ENCODE data around the gene RNF141.

RNF141 gene

DNA sequence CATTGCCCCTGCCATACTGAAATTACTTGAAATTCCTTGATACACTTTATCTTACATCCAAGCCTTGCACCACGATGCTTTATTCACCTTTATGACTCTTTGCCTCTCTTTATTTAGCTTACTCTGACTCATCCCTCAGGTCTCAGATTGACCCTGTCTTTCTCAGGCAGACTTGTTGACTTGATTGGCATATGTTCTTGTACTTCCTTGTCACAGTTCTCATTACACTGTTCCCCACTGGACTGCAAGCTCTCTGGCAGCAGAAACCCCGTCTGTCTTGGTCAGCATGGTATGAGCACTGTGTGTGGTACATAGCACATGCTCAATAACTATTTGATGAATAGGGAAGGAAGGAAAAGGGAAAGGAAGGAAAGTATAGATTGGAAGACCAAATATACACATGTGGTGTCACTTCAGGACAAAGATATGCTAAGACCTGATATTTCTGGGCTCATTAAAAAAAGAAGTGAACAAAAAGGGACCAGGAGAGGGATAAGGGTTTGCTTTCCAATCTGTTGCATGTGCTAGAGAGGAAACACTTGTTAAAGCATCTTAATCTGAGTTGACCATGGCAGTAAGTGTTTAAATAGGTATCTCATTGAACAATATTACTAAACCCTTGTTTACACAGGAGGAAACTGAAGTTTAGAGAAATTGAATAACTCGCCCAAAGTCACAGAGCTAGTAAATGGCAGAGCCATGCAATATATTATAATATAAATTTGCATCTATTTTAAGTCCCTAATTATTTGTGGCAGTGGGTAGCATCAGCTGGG is 20.2 kb upstream of the RNF141 start:
- no peak for DNase-seq (ENCODE audit: low read depth)

DNA sequence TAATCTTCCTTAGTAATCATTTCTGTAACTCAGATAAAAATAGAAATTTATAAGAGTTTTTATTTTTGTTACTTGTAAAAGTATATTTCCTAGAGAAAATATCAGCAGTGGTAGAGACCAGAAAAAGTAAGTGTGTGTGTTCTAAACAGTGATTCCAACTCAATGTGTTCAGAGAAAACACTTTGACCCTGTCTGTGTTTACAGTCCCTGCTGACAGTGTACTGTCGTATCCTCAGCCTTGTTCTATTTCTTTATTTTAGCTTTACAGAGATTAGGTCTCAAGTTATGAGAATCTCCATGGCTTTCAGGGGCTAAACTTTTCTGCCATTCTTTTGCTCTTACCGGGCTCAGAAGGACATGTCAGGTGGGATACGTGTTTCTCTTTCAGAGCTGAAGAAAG is 17.3 kb upstream of the RNF141 start:
- DNase-seq (ENCODE audit: low read depth): no peak

DNA sequence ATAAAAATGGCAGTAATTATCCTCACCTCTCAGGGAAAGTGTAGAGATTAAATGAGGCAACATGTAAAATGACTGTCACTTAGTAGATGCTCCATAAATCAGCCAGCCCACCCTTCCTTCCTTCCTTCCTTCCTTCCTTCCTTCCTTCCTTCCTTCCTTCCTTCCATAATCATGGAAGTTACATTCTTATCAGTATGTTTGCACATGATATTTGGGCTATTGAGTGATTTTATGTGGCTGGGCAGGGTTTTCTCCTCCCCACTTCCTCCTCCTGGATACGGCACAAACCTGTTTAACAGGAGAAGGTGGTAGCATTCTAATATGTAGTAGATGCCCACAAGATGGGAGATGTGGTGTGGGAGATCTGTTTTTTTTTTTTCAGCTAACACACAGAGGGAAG is 15.6 kb upstream of the RNF141 start:
- DNase-seq (ENCODE audit: low read depth): no peak

DNA sequence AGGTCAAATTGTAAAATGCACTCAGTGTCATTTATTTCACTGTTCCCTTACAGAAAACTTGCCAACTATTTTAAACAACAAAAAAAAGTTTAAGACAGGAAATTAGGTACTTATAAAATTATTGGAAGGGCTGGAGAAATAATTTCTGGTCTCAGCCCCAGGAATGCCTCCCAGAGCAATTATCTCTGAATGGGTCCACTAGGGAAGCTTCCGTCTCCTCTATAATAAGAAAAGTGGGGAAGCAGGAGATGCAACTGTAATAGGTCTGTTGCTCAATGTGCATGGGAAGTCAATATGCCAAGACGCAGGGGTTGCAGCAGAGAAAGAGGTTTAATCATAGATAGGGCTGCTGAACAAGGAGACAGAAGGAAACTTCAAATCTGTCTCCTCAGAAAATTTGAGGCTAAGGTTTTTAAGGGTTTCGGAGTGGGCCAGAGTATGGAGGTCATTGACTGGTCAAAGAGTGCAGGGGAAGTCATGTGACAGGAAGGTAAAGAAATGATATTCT is 10.9 kb upstream of the RNF141 start:
- no peak for DNase-seq (ENCODE audit: low read depth)

DNA sequence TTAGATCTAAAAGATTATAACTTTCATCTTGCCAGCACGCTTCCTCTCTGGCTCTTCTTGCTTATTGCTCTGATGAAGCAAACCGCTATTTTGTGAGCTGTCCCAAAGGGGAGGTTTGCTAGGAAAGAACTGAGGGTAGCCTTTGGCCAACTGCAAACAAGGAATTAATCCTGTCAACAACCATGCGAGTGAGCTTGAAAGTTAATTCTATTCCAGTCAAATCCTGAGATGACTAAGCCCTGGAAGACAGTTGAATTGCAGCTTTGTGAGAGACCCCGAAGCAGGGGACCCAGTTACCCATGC is 10.3 kb upstream of the RNF141 start:
- DNase-seq (ENCODE audit: low read depth): no peak

DNA sequence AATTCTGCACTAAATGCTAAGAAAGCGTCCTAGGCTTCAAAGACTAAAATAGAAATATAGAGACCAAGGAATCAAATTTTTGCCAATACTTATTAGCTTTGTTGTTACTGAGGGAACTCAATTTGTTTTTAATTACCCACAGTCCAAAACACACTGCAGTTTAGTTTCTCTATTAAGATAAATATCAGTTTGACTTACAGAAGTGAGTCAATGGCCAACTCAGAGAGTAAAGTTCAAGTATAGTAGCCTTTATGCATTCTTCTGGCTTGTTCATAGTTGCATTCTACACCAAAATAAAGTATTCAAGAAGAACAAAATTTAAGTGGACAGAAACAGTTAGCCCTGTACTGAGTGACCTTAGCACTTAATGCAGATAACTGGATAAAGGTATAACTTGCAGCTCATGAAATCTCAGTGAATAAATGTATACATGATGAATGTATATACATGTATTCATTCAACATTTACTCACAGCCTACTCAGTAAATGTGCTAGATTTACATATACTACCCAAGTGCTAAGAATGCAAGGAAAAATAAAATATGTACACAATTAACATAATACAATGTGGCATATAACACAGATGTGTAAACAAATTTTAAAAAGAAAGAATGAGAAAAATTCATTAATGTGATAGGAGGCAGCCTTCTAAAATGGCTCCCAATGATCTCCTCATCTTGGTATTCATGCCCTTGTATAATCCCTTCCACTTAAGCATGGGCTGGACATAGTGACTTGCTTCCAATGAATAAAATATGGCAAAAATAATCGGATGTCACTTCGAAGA is 9.7 kb upstream of the RNF141 start:
- no peak for DNase-seq (ENCODE audit: low read depth)

DNA sequence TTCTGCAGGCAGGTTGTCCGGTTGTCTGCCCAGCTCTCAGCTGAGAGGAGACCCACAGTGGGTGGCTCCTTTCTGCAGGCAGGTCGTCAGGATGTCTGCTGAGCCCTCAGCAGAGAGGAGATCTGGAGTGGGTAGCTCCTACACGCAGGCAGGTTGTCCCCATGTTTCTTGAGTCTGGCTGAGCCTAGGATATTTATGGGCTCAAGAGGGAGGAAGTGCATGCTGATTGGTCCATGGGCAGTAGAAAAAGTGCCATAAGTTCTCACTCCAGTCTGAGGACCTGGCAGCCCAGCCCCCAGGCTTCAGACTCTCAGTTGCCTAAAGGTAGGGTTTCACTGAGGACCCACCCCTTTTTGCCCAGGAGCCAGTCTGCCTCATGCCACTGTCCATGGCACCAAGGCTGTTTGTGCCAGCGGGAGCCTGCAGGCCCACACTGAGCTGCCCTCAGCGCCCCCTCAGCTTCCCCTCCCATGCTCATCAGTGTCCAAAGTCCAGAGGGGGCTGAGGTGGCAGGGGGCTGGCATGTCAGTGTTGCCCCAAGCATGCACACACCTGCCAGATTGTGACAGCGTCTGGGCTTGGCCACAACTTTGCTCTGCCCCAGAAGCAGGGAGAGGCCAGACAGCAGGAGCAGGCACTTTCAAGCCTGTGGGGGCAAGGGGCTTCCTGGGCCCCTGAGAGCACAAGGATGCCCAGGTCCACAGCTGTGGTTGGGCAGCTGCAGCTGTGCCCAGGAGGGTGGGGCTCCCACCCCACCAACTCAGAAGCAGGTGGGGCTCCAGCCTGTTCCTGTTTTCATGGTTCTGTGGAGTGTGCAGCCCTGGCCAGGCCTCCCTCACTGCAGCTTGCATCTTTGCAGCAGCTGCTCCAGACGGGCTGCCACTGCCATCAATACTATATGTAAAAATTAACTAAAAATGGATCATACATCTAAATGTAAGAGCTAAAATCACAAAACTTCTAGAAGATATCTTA is 3.8 kb upstream of the RNF141 start:
- DNase-seq (ENCODE audit: low read depth): no peak

DNA sequence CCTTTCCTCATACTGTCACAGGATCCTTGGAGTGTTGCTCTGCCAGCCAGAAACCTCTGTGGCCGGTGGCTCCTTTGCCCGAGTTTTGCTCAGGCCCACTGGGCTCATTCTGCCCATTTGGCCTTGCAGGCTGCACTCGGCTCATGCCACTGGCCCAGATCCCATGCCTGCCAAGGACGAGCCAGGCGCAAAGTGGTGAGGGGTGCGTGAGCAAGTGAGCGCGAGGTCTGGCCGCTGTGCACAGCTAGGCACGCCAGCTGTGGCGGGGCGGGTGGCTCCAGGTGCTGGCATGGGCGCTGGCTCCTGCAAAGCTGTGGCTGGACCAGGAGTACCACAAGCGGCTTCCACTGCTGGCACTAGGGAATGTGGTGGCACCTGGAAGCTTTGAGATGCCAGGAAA is 2.8 kb upstream of the RNF141 start:
- no peak for DNase-seq (ENCODE audit: low read depth)

DNA sequence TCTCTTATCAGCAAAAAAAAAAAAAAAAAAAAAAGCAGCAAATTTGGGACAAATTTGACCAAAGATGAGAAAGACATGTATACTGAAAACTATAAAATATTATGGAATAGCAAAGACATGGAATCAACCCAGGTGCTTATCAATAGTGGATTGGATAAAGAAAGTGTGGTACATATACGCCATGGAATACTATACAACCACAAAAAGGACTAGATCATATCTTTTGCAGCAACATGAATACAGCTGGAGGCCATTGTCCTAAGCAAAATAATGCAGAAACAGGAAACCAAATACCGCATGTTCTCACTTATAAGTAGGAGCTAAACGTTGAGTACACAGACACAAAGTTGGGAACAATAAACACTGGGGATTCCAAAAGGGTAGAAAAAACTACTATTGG is 1.8 kb upstream of the RNF141 start:
- DNase-seq (ENCODE audit: low read depth): no peak

DNA sequence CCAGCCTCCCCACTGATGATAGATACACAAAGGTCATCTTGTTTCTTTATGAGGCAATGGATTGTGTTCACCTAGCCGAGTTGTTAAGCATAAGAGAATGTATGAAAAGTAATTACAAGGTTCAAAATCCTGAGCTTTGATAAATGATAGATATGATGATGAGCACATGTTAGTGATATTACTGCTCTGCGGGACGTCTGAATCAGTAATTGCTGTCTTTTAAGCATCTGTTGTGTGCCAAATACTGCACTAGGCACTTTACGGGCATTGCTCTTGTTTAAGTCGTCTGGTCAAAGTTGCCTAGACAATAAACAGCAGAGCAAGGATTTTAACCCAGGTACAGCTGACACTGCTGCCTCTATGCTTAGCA is 559 bp upstream of the RNF141 start:
- no peak for DNase-seq (ENCODE audit: low read depth)

DNA sequence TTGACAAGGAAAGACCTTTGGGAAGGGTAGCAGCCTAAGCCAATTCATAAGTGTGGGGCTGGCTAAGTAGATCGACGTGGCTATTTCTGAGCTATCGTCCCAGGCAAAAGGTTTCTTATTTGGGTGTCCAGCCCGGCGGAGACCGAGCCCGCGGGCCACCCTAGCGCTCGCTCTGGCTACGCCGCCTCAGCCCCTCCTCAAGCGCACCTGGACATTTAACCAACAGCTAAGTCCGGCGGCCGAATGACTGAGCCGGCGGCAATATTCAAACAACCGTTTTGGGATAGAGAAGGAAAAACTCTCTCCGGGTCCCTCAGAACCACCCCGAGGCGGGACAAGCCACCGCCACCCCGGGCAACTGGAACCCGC is 457 bp downstream of the RNF141 start:
- no peak for DNase-seq (ENCODE audit: low read depth)

DNA sequence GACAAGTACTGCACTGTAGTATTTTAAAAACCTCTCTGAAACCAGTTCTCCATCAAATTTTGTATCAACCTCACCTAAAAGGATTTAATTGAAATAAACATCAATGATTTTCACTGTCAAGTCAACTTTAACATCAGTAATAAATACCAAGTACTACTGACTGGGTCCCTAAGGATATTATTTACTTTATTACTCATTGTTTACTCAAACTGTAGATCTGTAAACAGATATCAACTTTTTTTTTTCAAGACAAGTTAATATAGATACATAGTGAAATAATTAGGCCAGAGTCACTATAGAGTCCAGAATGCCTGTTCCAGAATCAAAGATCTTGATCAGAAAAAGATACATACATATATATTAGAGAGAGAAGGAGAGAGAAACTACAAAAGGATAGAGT is 1.6 kb downstream of the RNF141 start:
- DNase-seq (ENCODE audit: low read depth): no peak

DNA sequence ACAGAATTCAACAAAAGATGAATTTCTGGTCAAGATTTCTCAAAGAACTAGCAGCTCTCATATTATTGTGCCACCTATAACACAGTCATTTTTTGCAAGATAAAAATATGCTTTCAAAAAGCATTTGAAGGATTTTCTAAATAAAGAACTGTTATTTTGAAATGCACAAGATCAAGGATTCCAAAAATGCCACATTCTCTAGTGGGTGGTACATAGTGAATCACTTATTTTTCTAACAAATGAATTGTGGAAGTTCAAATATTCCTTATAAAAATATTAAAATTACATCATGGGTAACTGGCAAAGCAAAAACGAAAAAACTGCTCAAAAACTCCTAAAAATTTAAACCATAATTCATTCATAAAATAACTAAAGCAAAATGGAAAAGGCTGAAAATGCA is 2.1 kb downstream of the RNF141 start:
- no peak for DNase-seq (ENCODE audit: low read depth)

DNA sequence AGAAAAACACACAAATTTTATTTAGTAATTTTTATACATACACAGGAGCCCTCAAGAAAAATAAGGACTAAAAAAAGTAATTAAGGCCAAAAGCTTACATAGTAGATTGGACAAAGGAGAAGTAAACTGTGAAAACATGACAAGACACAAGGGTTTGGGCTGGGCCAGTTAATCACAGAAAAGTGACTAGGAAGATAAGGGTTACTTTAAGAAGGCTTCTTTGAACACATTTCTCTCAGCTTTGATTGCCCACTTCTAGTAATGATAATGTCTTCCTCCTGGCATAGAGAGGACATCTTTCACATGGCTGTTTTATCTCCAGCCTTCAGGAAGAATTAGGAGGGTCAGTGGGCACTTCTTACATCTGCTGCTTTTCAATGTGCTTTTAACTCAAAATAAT is 3.4 kb downstream of the RNF141 start:
- DNase-seq (ENCODE audit: low read depth): no peak

DNA sequence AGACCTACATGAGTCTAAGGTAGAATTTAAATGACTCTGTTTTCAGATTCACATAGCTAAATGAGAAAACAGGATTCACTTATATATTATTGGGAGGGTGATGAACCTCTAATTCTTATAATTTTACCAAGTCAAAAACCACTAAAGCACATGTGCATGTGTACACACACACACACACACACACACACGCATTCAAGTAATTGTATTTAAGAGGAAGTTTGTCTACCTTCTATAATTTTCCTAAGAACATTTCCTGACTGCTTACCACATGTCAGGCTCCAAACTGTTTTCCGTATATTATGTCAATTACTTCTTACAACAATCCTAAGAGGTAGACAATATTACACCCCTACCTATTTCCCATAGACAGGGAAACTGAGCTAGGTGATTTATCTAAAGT is 6.7 kb downstream of the RNF141 start:
- no peak for DNase-seq (ENCODE audit: low read depth)

DNA sequence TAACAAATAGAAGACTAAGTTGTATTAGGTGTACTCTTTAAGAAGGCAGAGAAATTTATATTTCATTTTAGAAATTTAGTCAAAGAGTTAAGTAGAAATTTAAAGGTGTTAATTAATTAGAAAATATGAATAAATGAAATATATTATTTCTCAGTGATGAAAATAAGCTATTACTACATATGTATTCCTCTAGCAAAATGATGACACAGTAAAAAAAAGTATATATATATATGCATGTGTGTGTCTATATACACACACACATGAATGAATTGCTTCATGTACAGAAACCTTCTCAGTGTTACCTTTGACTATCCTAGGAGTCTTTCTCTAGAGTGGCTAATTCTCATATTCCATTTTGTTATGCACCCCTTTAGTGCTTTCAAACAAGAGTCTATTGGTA is 7.7 kb downstream of the RNF141 start:
- no peak for DNase-seq (ENCODE audit: low read depth)

DNA sequence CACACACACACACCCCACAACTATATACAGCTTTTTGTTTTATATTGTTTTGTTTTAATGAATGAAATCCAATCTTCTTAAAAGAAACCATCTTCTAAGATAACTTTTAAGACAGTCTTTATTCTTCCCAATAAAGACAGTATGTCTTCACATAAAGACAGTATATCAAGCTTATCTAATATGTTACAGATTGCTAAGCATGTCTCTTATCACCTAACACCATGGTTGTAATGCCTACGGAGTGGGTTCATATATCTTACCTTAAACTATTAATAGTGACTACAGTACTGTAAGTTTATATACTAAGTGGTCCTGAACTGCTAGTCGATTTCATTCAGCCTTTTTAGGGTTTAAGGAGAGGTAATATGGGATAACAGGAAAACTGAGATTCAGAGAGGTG is 8.5 kb downstream of the RNF141 start:
- DNase-seq (ENCODE audit: low read depth): no peak

DNA sequence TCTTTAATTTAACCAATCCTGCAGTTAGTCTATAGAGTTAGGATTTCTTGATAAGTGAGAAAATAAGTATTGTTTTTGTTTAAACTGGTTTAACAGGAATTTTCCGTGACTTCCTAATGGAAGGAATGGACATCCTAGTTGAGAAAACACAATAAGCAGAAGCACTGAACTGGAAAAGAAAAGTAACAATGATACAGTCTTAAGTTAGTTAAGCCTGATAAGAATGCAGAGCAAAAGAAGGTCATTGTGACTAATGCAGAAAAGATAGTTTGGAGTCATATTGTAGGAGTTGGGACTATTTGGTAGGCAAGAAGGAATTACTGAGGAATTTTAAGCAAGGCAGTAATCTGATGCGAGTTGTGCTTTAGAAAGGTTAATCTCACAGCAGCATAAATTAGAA is 11.7 kb downstream of the RNF141 start:
- DNase-seq (ENCODE audit: low read depth): no peak

DNA sequence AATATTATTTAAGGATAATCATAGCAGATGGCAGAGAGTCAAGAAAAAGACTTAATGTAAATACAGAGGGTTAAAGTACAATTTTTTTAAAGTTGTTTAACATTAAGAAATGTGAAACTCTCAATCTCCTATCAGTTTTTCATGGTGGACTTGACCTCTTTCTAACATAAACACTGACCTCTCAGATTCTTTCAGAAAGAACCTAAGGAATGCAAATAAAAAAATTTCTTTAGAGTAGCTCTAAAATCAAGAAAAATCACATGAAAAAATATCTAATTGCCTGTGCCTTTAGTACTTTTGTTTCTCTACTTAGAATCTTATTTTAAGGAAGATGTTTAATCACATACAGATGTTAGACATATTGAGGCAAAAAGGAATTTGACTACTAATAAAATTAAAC is 12.9 kb downstream of the RNF141 start:
- DNase-seq (ENCODE audit: low read depth): no peak

DNA sequence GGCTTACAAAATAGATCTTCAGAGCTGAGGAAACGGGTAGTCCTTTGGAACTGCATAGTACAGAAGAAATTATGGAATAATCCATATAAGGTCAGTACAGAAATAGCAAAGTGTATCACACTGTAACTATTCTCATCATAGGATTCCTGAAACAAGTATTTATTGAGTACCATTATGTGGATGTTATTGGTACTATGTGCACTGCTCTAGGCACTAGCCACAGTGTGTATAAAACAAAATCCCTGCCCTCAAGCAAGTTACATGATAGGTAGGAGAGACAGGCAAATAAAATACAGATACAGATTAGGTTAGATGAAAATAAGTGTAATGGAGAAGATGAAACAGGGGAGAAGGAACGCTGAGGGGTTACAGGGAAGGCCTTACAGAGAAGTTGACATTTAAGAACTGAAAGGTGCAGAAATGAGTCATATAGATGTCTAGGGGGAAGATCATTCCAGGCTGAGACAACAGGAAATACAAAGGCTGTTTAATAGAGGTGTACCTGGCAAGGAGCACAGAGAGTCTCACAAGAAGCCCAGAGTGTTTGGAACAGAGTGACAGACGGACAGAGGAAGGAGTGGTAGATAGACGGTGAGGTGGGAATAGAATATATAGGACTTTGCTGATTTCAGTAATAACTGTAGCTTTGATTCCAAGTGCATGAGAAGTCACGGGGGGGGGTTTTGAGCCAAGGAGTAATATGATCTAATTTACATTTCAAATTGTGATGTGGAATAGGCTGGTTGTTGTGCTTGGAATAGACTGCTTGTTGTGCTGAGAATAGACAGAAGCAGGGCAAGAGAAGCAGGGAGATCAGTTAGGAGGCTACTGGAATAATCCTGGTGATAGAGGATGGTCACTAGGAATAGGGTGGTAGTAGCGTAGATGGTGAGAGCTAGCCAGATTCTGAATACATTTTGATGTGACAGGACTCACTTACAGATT is 13.7 kb downstream of the RNF141 start:
- DNase-seq (ENCODE audit: low read depth): no peak

DNA sequence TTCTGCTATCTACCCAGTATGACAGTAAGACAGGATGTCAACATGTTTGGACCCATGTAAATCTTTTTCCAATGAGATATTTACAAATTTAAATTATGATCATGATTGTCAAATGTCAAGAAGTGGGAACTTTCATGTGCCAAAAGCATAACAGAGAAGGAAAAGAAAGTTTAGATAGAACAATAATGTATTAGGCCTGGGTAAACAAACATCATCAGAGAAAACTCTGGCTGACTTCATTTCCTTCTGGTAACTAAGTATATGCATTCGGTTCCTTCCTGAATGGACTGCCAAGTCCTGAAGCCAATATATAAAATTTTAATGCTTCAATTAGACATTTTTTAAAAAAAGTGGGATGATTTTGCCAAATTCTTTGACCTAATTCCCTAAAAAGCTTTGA is 16.5 kb downstream of the RNF141 start:
- no peak for DNase-seq (ENCODE audit: low read depth)

DNA sequence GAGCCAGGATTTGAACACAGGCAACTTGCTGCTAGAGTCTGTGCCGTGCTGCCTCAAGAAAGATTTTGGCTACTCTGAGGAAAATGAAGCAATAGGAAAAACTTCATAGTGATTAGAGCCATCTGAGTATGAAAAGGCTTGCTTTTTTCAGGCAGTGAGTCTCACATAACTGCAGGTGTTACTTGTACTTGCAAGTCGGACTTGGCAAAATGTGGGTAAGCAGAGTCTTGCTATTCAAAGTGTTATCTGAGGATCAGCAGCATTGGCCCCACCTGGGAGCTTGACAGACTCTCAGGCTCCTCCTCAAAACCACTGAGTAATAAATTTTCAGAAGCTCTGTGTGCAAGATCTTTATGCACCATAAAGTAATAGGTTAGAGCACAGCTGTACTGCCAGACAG is 18.1 kb downstream of the RNF141 start:
- no peak for DNase-seq (ENCODE audit: low read depth)

Data from activated T-helper 9 cell treated with anti-CD3 and anti-CD28 coated beads, Interleukin-2, amount 50 U/mL, for 16 hours (primary cell).